ENCODE measurements around the gene KIAA1217. TPM values are rescaled to one million over a fixed set of nuclear protein-coding genes. Genes with fewer than 3 reads are reported as not detected.

Gene KIAA1217
- total RNA-seq, 4 donors from 2014 or later: 10.1 to 15.9 (median 12.5) TPM

- TF ChIP-seq POLR2A (IDR thresholded peaks at IDR 0.05; ENCODE audit: low read depth): no peak
- H3K4me1 ChIP-seq: no peaks in the 10 kb centered on the region
- H3K27me3 ChIP-seq: no peaks in the 10 kb centered on the region
- peaks cover 0 to 11% (median 4%) of the 10 kb centered on the region in 4 donors for H3K9me3 ChIP-seq
- DNase-seq (ENCODE audit: extremely low spot score): no peak
- no peak overlapping the region for H3K4me3 ChIP-seq
- intact Hi-C loops (cut with DNase I): no loop called here
- H3K36me3 ChIP-seq: no peaks in the 10 kb centered on the region
- no peak overlapping the region for H3K27ac ChIP-seq (replicated peaks in 1 of 4)
These were observed 31.3 kb upstream of the KIAA1217 start for GRCh38 chr10:24177636-24178035.

GRCh38 chr10:24180891-24181290 is 28.0 kb upstream of the KIAA1217 start:
- intact Hi-C loops (cut with DNase I): no loop called here
- 90% methylated on average over 2 of the region's 2 CpGs for WGBS
- H3K27ac ChIP-seq (replicated peaks in 1 of 4): no peak overlapping the region

GRCh38 chr10:24184455-24184854 is 24.5 kb upstream of the KIAA1217 start:
- no peak for DNase-seq (ENCODE audit: extremely low spot score)
- Histone ChIP-seq H3K4me1 (peaks cover 0 to 11% (median 4%) of the 10 kb centered on the region in 4 donors), H3K36me3 (no peaks in the 10 kb centered on the region), H3K4me3 (no peak overlapping the region), H3K9me3 (no peaks in the 10 kb centered on the region), H3K27ac (replicated peaks in 1 of 4) (no peak overlapping the region), H3K27me3 (no peaks in the 10 kb centered on the region)
- WGBS: 70% methylated on average over 1 of the region's 1 CpG
- TF ChIP-seq CTCF (IDR thresholded peaks at IDR 0.05) (no peak), POLR2AphosphoS5 (IDR thresholded peaks at IDR 0.05) (no peak), EP300 (IDR thresholded peaks at IDR 0.05) (no peak), POLR2A (IDR thresholded peaks at IDR 0.05; ENCODE audit: low read depth) (no peak)
- intact Hi-C loops (cut with DNase I): no loop called here

More at GRCh38 chr10:24180891-24181290, 28.0 kb upstream of the KIAA1217 start:
- H3K4me1 ChIP-seq: peaks cover 0 to 11% (median 4%) of the 10 kb centered on the region in 4 donors
- no peak for DNase-seq (ENCODE audit: extremely low spot score)
- peaks cover 0 to 11% (median 4%) of the 10 kb centered on the region in 4 donors for H3K9me3 ChIP-seq
- no peak overlapping the region for H3K4me3 ChIP-seq
- TF ChIP-seq EP300 (IDR thresholded peaks at IDR 0.05) (no peak), CTCF (IDR thresholded peaks at IDR 0.05) (no peak), POLR2A (IDR thresholded peaks at IDR 0.05; ENCODE audit: low read depth) (no peak), POLR2AphosphoS5 (IDR thresholded peaks at IDR 0.05) (no peak)
- H3K36me3 ChIP-seq: no peaks in the 10 kb centered on the region
- H3K27me3 ChIP-seq: no peaks in the 10 kb centered on the region

GRCh38 chr10:24193330-24193729 is 15.6 kb upstream of the KIAA1217 start:
- Histone ChIP-seq H3K36me3 (no peaks in the 10 kb centered on the region), H3K27ac (replicated peaks in 1 of 4) (no peak overlapping the region), H3K4me1 (peaks cover 4 to 9% (median 6%) of the 10 kb centered on the region in 4 donors), H3K9me3 (no peaks in the 10 kb centered on the region), H3K4me3 (no peak overlapping the region), H3K27me3 (no peaks in the 10 kb centered on the region)
- 87% methylated on average over 5 of the region's 5 CpGs for WGBS
- intact Hi-C loops (cut with DNase I): loop anchor here (10.0 kb wide), 3 partner anchors 321 to 879 kb away; no protein-coding TSS in a partner anchor
- no peak for DNase-seq (ENCODE audit: extremely low spot score)
- no peak for TF ChIP-seq POLR2A (IDR thresholded peaks at IDR 0.05; ENCODE audit: low read depth)
- TF ChIP-seq CTCF (IDR thresholded peaks at IDR 0.05): no peak
- no peak for TF ChIP-seq EP300 (IDR thresholded peaks at IDR 0.05)
- no peak for TF ChIP-seq POLR2AphosphoS5 (IDR thresholded peaks at IDR 0.05)

- H3K4me3 ChIP-seq: no peak overlapping the region
- no peaks in the 10 kb centered on the region for H3K27me3 ChIP-seq
- H3K27ac ChIP-seq (replicated peaks in 1 of 4): no peak overlapping the region
- 74% methylated on average over 2 of the region's 2 CpGs for WGBS
- no peaks in the 10 kb centered on the region for H3K36me3 ChIP-seq
- H3K4me1 ChIP-seq: peaks cover 4 to 9% (median 6%) of the 10 kb centered on the region in 4 donors
- no peak for DNase-seq (ENCODE audit: extremely low spot score)
- TF ChIP-seq EP300 (IDR thresholded peaks at IDR 0.05): no peak
- TF ChIP-seq POLR2AphosphoS5 (IDR thresholded peaks at IDR 0.05): no peak
- TF ChIP-seq CTCF (IDR thresholded peaks at IDR 0.05): no peak
- TF ChIP-seq POLR2A (IDR thresholded peaks at IDR 0.05; ENCODE audit: low read depth): no peak
- intact Hi-C loops (cut with DNase I): loop anchor here (2.0 to 10.0 kb wide), 5 partner anchors 165 to 882 kb away; no protein-coding TSS in a partner anchor
- H3K9me3 ChIP-seq: no peaks in the 10 kb centered on the region
These were observed 11.7 kb upstream of the KIAA1217 start for GRCh38 chr10:24197263-24197662.

Data from esophagus muscularis mucosa (tissue), 4 donors.